WTC11 (cell line): ENCODE results near the gene CCDC51.
"Not testable (repeated sequence)": the region's sequence is repeated elsewhere in the genome, so short reads cannot be mapped to it uniquely, and the experiment has no call there.

Experiments used
- CDX4 ChIP-seq: fragments of 250-450 bp; sonication (Bioruptor Pico); IDR thresholded peaks from 2 replicates; pipeline ENCODE4 v1.9.0; 2021; ENCODE audit warnings: moderate library complexity, mild to moderate bottlenecking, inconsistent platforms, borderline replicate concordance
- CTCF ChIP-seq: fragments of 200-600 bp; IDR thresholded peaks from 2 replicates; pipeline ENCODE4 v1.8.0; 2022; ENCODE audit warnings: antibody characterized with exemption
- ESRRA ChIP-seq: sonication (generic); formaldehyde crosslinking; IDR thresholded peaks from 2 replicates; pipeline ENCODE4 v1.8.1; 2022; ENCODE audit warnings: mild to moderate bottlenecking, missing genetic modification reagents, borderline replicate concordance
- FOXP1 ChIP-seq: sonication (generic); formaldehyde crosslinking; IDR thresholded peaks from 2 replicates; pipeline ENCODE4 v1.8.0; 2022; ENCODE audit warnings: missing genetic modification reagents, mild to moderate bottlenecking, moderate library complexity, borderline replicate concordance
- HMGXB4 ChIP-seq: sonication (generic); formaldehyde crosslinking; IDR thresholded peaks from 2 replicates; pipeline ENCODE4 v1.8.1; 2023; ENCODE audit warnings: mild to moderate bottlenecking, moderate library complexity, missing genetic modification reagents
- MAX ChIP-seq: sonication (generic); formaldehyde crosslinking; IDR thresholded peaks from 2 replicates; pipeline ENCODE4 v1.8.0; 2022; ENCODE audit warnings: mild to moderate bottlenecking, missing genetic modification reagents
- USF2 ChIP-seq: sonication (generic); formaldehyde crosslinking; IDR thresholded peaks from 2 replicates; pipeline ENCODE4 v1.8.1; 2023; ENCODE audit warnings: mild to moderate bottlenecking, missing genetic modification reagents, moderate library complexity
- ZNF219 ChIP-seq: sonication (generic); formaldehyde crosslinking; IDR thresholded peaks from 2 replicates; pipeline ENCODE4 v1.8.0; 2023; ENCODE audit warnings: missing genetic modification reagents, mild to moderate bottlenecking, borderline replicate concordance

- not testable (repeated sequence) for TF ChIP-seq CTCF; MAX (CRISPR knock-in tag); USF2; FOXP1 (CRISPR knock-in tag); CDX4 (CRISPR knock-in tag); ZNF219 (CRISPR knock-in tag); HMGXB4 (CRISPR knock-in tag); ESRRA (CRISPR knock-in tag)
Measured at GRCh38 chr3:48482822-48483221, 42.9 kb upstream of the CCDC51 start.
